ENCODE data around the gene C5orf47.
A peak's percentile ranks its signal among the peaks of the same experiment; 100 is the strongest.

The C5orf47 gene, protein sequence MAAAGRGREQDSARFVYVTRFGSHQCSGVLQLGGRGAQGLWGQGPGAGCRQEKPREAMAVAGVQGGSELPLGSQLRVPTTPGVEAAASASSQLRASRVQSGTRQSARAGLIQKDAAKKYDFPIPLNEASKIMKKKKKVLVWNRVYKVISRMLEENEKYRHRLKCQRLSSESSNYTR

DNA sequence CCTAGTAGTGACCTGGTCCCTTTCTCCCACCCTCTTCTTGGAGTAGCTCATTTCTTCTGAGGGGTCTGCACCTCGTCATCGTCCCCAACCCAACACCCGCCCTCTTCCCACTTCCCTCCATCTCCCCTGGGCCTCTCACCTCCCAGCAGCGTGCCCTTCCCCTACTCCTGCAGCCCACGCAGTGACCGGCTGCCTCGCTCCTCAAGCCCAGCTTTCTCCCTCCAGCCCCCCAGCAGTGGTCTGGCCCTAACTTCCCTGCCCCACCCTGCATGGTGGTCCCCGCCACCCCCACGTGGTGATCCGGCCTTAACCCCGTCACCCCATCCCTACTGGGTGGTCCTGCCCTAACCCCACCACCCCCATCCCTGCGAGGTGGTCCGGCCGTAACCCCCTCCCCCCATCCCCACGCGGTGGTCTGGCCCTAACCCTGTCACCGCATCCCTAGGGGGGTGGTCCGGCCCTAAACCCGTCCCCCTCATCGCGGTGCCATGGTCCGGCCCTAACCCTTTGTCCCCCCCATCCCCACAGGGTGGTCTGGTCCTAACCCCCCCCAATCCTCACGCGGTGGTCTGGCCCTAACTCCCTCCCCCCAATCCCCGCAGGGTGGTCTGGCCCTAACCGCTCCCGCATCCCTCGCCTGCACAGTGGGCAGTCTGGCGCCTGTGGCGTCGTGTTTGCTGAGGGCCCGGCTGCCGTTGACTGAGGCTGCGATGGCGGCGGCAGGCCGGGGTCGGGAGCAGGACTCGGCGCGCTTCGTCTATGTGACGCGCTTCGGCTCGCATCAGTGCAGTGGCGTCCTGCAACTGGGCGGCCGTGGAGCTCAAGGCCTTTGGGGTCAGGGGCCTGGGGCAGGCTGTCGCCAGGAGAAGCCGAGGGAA is at the start of gene C5orf47:
Gene C5orf47, plus strand, starts transcription at position 617 of the 878 bp plus-strand sequence. Its CDS starts 94 bp downstream, at position 711.
- DNase-seq = no peak

DNA sequence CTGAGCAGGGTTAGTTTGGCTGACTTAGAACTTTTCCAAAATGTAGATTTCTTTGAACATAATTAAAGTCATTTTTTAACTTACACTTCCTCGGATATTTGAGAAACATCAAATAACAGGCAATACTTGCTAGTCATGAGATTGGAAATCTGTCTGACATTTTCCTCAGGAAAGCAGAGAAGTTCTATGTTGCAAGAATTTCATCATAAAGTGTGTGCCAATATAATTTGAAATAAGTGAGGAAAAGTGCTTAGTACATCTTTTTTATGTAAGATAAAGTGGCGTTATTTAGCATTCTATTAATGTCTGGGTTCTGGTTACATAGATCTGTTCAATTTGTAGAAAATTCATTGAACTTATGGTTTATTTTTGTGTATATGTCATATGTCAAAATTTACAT is 48.7 kb upstream of the C5orf47 start:
- no peak for DNase-seq

DNA sequence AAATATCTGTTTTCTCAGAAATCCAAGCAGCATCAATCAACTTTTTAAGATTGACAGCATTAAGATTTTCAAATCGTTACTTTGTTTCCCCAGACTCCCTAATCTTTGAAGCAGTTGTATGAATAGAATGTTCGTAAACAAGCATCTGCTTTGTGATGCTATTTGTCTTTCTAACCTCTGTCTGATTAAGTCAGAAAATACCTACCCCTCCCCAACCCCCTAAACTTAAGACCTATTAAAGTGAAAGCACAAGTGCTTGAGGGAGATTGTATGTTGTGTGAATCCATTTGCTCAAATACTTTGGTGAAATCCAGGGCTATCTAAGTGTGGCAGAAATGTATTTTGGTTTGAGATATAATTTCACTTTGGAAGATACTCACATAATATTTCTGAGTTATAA is 47.9 kb upstream of the C5orf47 start:
- no peak for DNase-seq

DNA sequence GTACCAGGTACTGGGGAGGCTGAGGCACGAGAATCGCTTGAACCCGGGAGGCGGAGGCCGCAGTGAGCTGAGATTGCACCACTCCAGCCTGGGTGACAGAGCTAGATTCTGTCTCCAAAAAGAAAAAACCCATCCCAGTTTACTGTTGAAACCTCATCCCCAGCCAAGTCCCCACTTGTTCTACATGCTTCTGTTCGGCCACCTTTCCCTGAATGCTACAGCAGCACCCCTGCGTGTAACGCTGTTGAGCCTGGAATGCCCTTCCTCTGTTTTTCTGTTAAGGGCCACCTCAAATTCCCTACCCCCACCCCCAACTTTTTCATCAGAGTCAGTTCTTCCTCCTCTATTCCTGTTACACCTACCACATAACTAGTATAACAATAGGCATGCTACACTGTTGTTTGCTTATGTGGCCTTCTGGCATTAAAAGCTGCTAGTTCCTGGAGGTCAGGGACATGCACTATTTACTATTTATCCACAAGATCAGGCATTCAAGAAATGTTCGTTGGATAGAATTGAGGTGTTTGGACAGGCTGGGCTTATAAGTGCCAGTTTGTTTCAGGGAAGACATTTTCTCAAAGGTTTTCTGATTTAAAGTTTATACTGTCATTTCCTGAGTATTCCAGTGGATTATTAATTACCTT is 47.1 kb upstream of the C5orf47 start:
- no peak for DNase-seq

DNA sequence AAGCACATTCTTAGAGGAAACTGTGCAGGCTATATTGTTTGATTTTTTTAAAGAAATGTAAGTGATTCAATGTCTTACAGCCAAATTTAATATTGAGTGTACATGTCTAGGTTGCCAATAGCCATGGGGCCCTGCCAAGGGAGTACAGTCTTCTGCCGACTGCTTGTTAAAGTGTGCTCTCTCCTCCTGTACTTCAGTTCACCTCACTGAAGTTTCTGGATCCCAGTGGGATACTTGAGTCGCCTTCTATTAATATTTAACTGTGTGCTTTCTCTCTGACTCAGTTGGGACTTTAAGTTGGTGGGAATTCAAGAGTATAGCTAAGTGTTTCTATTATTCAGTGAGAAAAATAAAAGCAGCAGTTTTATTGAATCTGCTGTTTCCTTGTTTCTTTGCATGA is 44.5 kb upstream of the C5orf47 start:
- DNase-seq = no peak

DNA sequence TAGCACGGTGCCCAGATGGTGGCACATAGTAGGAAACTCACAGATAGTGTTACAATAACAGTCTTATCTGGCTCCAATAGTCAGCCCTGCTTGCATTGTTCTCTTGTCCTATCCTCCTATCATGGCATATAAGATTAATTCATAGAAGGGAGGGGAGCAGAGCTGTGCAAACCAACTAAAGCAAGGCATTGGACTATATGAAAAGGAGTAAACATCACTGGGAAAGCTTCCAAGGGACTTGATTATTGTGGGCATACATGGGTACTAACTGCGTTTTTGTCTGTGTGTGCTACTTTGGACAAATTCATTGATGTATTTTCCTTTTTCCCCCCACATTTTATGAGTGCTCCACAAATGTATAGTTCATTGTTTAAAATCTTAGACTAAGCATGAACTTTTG is 43.8 kb upstream of the C5orf47 start:
- no peak for DNase-seq

DNA sequence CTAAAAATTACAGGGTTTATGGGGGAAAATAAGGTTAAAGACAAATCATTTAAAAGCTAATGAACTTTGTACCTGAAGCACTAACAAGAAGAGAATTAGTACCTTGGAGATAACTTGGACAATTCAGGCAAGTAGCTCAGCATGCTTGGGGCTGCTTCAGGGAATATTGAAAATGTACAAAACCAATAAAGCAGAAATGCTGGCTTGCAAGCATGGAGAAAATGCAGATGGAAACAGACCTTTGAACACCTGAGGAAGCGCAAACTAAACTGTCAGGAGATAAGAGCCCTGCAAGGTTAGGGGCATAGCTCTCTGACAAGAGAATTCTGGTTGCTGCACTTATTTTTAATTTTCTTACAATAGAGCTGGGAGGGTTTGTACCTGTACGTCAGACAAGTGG is 42.6 kb upstream of the C5orf47 start:
- no peak for DNase-seq

DNA sequence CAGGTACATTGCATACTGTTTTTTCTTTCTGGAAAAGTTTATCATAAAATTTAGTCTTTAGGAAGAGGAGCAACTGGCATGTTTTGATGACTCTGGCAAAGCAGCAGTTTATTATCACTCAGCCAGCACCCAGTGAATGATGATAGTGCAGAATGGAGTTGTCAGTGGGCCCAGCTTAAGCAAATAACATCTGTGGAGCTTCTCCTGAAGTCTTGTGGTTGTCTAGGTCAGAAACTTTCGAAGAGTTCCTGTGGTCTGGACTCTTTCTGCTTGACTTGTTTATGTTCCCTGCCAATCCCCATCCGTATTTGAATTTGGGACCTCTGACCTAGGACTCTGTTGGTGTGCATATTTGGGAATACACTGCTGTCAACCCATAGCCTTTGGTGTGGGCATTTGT is 38.1 kb upstream of the C5orf47 start:
- DNase-seq = no peak

DNA sequence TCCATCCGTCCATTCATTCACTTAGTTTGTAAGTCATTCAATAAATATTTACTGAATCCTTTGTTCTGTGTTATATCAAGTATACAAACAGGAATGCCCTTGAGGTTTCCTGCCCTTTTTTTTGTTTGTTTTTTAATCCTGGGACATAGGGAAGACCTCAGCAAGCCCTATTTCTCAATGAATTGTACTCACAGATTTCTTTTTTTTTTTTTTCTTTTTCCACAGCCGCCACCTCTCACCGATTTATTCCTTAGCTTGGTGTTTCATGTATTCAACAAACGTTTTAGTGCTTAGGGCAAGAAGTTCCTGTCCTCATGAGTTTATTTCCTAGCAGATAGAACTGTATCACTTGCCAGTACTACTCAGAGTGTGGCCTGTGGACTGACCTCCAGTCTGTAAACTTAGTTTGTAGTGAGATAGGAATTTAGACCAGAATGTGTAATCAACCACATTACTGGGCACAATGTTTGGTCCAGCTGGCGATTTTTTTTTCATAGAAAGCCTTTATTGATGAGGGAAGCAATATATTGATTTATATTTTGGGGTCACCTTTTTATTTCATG is 35.4 kb upstream of the C5orf47 start:
- DNase-seq = no peak

DNA sequence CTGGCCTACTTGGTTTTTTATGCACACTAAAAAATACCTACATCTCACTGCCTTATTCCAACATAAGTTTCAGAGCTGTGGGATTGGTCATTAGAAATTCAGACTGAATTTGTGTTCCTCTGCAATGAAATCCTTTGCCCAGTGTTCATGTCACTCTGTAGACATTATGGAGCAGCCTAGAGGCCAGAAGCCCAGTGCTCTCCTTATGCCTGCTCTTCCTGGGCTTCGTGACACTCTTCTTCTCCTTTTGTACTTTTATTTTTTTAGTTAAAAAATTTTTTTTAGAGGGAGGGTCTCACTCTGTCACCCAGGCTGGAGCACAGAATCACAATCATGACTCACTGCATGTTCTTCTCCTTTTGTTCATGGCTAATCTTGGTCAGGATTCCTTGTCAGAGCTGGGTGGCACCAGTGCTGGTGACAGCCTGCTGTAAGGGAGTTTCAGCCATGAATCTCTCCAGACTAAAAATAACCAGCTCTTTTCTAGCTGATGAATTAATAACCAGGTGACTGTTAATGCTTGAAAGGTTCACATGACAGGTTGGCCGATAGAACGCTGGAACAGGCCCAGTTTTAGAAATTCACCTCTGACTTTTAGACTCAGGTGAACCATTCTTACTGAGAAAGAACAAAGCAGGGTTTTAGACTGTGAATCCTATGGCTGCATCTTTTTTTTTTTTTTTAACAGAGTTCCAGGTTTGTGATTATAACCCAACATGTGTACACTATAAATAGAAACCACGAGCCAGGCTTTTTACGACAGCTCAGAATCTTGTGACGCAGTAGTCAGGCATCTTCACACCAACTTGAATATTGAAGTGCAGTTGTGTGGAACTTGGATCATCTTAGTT is 34.1 kb upstream of the C5orf47 start:
- DNase-seq = peak in 2 of 56 donors; percentile 30 to 45

DNA sequence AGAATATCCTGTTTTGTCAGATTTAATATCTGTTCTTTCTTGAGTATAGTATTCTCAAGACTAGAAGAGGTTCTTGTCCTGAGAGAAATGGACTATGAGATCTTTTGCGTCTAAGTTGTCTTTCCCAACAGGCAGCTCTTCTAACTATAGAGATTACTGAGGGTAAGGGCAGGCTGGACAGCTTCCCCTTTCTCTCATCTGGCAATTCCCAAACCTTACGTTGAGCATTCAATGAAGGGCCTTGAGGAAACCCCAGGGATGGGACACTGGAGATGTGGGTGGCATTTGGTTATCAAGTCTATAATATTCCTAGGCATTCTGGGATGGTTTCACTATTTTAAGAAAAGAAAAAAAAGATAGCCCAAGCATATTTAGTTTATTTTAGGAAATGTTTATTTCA is 28.0 kb upstream of the C5orf47 start:
- no peak for DNase-seq

DNA sequence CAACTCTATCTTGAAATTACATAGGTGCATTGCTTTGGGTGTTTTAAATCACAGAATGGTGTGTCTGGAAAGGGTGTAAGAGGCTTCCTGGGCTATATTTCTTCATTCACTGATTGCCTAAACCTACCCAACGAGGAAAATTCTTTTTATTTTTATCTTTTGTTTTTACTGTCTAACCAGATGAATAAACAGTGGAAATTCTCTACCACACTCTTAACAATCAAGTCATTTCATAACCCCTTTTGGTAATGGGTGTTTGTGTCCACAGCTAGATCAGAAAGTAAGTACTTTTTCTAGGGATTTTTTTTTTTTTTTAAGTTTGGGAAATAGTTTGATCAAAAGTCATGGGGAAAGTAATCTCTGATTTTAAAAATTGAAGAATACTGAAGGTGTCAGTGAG is 27.6 kb upstream of the C5orf47 start:
- DNase-seq = no peak

DNA sequence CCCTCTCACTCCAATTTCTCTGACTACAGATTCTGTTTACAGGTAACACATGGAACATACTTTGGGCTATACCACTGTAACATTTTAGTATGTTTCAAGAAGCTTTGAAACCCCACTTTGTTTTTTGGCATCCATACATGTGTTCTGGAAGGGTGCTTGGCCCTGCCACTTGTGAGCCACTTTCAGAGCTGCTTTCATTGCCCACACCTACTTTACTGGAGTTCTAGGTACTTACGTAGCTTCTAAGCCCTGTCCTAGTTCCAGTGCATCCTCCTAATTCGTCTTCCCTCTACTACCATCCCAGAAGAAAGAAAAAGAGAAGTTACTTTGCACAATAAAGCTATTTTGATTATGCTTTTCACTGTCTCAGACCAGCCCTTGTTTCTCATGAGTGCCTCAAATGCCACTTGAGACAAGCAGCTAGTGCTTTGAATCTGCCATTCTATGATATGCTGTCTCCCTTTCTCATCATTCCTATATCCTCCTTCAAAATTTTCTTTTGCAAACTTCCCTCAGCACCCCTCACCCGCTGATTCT is 26.5 kb upstream of the C5orf47 start:
- DNase-seq = no peak

DNA sequence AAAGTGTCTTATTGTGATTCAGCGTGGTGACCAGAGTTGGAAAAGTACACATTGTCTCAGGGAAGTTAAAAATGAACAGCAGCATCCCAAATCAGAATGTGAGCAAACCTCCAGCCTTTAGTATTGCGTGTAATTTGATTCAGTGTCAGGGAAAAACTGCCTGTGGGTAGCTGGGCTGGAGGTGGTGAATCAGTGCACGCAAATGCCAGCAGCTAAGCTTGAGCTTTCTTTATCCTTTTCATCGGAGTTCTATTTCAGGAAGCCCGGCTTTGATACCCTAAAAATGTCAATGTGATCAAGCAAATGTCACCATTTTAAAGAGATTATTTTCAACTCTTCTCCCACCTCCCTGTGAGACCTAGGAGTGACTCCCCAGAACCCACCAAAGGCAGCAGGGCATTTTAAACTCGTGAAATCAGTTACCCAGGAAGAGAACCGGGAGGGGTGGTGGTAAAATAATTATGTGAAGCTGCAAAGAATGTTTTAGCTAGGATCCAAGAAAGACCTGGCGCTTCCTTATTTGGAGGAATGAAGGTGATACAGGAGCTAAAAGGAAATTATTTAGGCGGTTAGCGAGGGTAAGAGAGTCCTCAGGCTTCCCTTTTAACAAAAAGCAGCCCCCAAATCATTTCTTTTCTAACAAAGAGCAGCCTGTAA is 25.7 kb upstream of the C5orf47 start:
- DNase-seq = peak in 15 of 56 donors; percentile 11 to 67 (median 45)

DNA sequence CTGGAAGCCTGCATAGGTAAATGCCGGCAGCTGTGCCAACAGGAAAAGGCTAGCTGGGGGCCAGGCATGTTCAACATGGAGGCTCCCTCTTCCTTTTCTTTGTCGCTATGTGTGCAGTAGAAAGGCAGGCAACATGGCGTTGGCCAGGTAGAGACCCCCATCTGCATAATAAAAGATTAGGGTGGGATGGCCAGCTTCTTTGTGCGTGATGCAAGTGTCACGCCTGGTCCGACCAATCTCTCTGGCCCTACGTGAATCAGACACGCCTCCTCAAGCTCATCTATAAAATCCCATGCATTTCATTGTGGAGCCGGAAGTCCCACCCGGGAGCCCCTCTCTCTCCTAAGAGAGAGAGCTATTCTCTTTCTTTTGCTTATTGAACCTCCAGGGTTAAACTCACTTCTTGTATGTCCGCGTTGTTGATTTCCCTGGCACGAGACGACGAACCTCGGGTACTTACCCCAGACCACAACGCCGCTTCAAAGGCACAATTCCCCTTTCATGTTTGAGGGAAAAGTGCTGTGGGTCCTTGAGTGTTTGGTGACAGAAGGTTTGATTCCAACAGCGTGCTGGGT is 25.0 kb upstream of the C5orf47 start:
- peak in 20 of 56 donors; percentile 16 to 69 (median 40) for DNase-seq

DNA sequence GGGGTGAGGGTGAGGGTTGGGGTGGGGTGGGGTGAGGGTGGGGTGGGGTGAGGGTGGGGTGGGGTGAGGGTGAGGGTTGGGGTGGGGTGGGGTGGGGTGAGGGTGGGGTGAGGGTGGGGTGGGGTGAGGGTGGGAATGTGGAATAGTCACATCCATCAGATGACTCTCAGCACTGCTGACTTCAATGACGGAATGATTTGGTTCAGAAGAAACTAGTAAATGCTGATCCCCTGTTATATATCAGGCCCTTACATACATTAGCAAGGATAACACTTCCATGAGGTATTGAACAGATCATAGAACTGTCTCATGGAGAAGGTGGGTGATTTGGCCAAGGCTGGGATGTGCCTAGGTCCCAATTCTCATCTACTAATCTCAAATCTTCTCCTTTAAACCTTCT is 24.5 kb upstream of the C5orf47 start:
- no peak for DNase-seq

DNA sequence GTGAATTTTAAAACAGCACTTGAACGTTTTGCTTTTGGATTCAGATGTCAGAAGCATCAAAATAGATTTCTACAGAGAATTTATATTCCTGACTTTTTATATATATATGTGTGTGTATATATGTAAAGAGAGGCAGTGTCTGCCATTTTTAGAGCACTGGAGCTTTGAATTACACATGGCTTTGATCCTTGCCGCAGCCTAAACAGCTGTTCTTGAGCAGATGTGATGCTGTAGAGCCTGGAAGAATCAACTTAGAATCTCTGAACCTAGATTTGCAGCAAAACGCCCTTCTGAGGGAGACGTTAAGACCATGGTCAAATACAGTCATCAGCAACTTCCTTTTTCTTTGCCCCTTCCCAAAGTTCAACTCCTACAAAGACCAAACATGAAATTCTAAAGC is 21.7 kb upstream of the C5orf47 start:
- DNase-seq = no peak

DNA sequence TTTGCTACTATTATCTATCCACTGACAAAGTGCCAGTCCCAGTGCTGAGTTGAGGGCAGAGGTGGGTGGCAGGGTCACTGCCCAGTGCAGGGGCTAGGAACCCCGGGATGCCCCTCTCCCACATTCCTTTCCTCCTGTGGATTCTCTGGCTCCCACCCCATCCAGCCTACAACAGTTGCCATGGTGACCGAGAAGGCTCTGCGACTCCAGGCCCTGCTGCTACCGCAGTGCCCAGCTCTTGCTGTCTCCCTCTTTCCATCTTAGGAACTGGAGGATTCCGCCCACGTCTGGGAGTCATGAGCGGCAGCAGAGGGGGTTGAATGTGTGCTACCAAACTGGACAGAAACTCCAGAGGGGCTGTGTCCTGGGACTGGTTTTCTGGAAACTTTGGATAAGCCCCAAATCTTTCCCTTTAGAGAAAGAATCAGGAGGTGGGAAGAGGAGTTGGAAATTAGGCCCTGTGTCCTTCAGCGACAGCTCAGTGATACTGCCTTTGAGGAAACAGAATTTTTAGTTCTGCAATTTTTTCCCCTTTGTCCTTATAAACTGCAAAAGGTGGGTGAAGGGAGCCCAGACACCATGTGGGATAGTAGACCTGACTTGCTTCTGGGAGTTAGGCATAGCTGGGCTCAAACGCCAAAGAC is 20.7 kb upstream of the C5orf47 start:
- DNase-seq = peak in 3 of 56 donors; percentile 30 to 52 (median 44)
